Measurements from ENCODE around the gene TMEM235. TPM values are rescaled to one million over a fixed set of nuclear protein-coding genes. Genes with fewer than 3 reads are reported as not detected.

The TMEM235 gene
- total and polyA plus RNA-seq, 9 of the 15 experiments (the other 6 are each of a cell fraction or from before 2014, with no cell fraction given): not detected

GRCh38 chr17:78256707-78257591 is 25.5 kb downstream of the TMEM235 start (continued):
- TF ChIP-seq ZNF592 (IDR thresholded peaks at IDR 0.05) (peak; percentile 68), E2F1 (CRISPR knock-in tag; IDR thresholded peaks at IDR 0.05) (no peak), POU5F1 (IDR thresholded peaks at IDR 0.05; ENCODE audit: borderline replicate concordance, low read depth, low read length, partially characterized antibody) (no peak), MTF1 (CRISPR knock-in tag; IDR thresholded peaks at IDR 0.05; ENCODE audit: borderline replicate concordance) (no peak), ZNF398 (CRISPR knock-in tag; IDR thresholded peaks at IDR 0.05) (0 out of 2 replicates have a peak, but pooled peaks have one; percentile 13), SMAD3 (CRISPR knock-in tag; conservative IDR thresholded peaks at IDR 0.05) (no peak), LCOR (CRISPR knock-in tag; IDR thresholded peaks at IDR 0.05) (no peak), GMEB1 (CRISPR knock-in tag; IDR thresholded peaks at IDR 0.05) (no peak), NFIC (IDR thresholded peaks at IDR 0.05) (no peak), PKNOX1 (IDR thresholded peaks at IDR 0.05) (peak; percentile 84), SMARCA5 (IDR thresholded peaks at IDR 0.05) (no peak), ZNF121 (CRISPR knock-in tag; conservative IDR thresholded peaks at IDR 0.05) (no peak), ZNF212 (CRISPR knock-in tag; IDR thresholded peaks at IDR 0.05) (0 out of 2 replicates have a peak, but pooled peaks have one; percentile 35), RBM25 (IDR thresholded peaks at IDR 0.05; ENCODE audit: low read depth, low read length, severe bottlenecking) (no peak), HDAC6 (IDR thresholded peaks at IDR 0.05; ENCODE audit: low read depth, low read length) (no peak)
